AG09319 (cell line): ENCODE data around the gene CD44.
"Not testable (repeated sequence)": the region's sequence is repeated elsewhere in the genome, so short reads cannot be mapped to it uniquely, and the experiment has no call there.

ENCODE experiments used
- DNase-seq: peaks from one replicate; pipeline ENCODE4 v3.0.0-alpha.2; 2010; ENCODE audit warnings: low read depth; ENCODE audit errors: extremely low read depth
- CTCF ChIP-seq: IDR thresholded peaks from 2 replicates; pipeline ENCODE4 v1.5.1; 2011; ENCODE audit warnings: low read depth, mild to moderate bottlenecking, inconsistent platforms, low read length, moderate library complexity

The CD44 gene

GRCh38 chr11:35105319-35106079 lies 33.5 kb upstream of the CD44 start:
- no peak for DNase-seq
- no peak for TF ChIP-seq CTCF

- DNase-seq, result no peak
- TF ChIP-seq CTCF, result no peak
Measured at GRCh38 chr11:35106595-35106994, 32.4 kb upstream of the CD44 start.

DNA sequence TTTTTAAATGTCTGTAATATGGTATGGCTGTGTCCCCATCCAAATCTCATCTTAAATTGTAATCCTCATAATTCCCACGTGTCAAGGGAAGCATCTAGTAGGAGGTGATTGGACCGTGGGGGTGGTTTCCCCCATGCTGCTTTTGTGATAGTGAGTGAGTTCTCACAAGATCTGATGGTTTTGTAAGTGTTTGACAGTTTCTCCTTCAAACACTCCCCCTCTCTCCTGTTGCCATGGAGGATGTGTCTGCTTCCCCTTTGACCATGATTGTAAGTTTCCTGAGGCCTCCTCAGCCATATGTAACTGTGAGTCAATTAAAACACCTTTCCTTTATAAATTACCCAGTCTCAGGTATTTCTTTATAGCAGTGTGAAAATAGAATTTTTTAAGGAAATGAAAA lies 31.1 kb upstream of the CD44 start:
- DNase-seq, result no peak
- no peak for TF ChIP-seq CTCF

GRCh38 chr11:35108336-35108735 lies 30.6 kb upstream of the CD44 start:
- DNase-seq, result not testable (repeated sequence)

- TF ChIP-seq CTCF, result no peak
- no peak for DNase-seq
Measured at GRCh38 chr11:35109041-35109440, 29.9 kb upstream of the CD44 start.

DNA sequence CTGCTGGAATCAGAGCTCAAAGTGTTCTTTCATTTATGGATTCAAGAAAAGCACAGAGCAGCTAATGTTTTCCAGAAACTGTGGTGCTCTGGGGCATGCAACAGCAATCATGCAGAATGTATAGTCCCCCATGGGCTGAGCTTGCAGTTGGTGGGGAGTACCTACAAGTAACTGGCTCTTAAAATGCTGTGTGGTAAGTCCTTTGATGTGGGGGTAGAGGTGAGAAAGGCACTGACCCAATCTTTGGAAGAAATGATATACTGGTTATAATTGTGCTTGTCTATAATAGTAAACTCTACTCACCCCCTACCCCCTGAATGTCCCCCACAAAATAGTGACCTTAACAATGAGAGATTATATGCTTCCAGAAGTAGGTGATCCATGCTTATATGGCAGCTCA lies 29.1 kb upstream of the CD44 start:
- TF ChIP-seq CTCF, result no peak
- DNase-seq, result no peak

GRCh38 chr11:35111161-35112055 lies 27.6 kb upstream of the CD44 start:
- TF ChIP-seq CTCF, result no peak
- no peak for DNase-seq
